ENCODE results near the gene PCNA.
A peak's percentile ranks its signal among the peaks of the same experiment; 100 is the strongest.

PCNA gene

GRCh38 chr20:5119435-5120184 is at the start of gene PCNA:
Gene PCNA (minus strand): TSS chr20:5119958. CDS start chr20:5119798, 160 bp downstream.
- TF ChIP-seq CTCF (IDR thresholded peaks at IDR 0.05; ENCODE audit: borderline replicate concordance, control extremely low read depth, extremely low read depth, insufficient read depth, missing control alignments), result no peak
- in situ Hi-C loops (cut with MboI; ENCODE audit: low sequenced_read_pairs, unreplicated experiment), result no loop called here
- DNase-seq (ENCODE audit: low spot score), result peak; percentile 96

- no peak for TF ChIP-seq CTCF (IDR thresholded peaks at IDR 0.05; ENCODE audit: borderline replicate concordance, control extremely low read depth, extremely low read depth, insufficient read depth, missing control alignments)
- no peak for DNase-seq (ENCODE audit: low spot score)
- in situ Hi-C loops (cut with MboI; ENCODE audit: low sequenced_read_pairs, unreplicated experiment), result no loop called here
Measured at GRCh38 chr20:5168651-5169396, 49.1 kb upstream of the PCNA start.

DNA sequence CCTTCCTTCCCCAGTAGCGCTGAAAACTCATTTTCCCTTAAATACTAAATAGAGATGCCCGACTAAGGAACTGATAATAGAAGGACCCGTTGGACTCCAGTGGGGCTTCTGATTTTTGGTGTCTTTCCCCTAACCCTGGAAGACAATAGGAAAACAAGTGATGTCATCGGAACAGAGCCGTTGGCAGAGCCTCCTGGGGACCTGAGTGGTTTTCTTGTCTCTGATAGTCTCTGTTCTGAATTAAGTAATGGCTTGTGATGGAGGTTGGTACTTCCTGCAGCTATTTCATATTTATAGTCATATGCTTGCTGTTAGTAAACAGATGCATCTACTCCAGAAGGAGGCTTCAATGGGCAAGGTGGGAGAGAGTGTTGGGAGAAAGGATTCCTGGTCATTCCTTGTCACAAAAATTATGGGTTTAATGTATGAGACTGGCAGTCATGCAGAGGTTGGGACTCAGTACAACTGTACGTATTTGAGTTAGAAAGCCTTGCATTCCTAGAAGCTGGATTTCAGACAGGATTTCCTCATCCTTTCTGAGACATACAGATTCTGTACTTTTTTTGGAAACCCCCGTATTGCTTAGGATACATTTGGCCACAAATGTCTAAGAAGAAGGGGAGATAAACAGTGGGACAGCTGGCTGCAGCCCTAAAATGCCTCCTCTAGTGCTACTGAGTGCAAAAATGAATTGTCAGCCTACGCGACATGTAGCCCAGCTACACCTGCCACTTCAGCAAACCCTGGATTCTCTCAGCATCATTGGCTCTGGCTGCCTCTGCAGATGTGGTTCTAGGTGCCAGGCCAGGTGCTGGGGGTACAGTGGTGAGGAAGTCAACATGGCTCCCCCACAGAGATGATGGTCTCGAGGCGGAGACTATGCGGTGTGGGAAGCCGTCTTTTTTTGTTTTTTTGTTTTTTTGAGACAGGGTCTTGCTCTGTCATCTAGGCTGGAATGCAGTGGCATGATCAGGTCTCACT is 45.2 kb upstream of the PCNA start:
- in situ Hi-C loops (cut with MboI; ENCODE audit: low sequenced_read_pairs, unreplicated experiment), result no loop called here
- TF ChIP-seq CTCF (IDR thresholded peaks at IDR 0.05; ENCODE audit: borderline replicate concordance, control extremely low read depth, extremely low read depth, insufficient read depth, missing control alignments), result no peak
- no peak for DNase-seq (ENCODE audit: low spot score)

GRCh38 chr20:5161536-5162164 is 41.9 kb upstream of the PCNA start:
- no peak for TF ChIP-seq CTCF (IDR thresholded peaks at IDR 0.05; ENCODE audit: borderline replicate concordance, control extremely low read depth, extremely low read depth, insufficient read depth, missing control alignments)
- in situ Hi-C loops (cut with MboI; ENCODE audit: low sequenced_read_pairs, unreplicated experiment), result no loop called here
- no peak for DNase-seq (ENCODE audit: low spot score)

- TF ChIP-seq CTCF (IDR thresholded peaks at IDR 0.05; ENCODE audit: borderline replicate concordance, control extremely low read depth, extremely low read depth, insufficient read depth, missing control alignments), result no peak
- no peak for DNase-seq (ENCODE audit: low spot score)
- in situ Hi-C loops (cut with MboI; ENCODE audit: low sequenced_read_pairs, unreplicated experiment), result no loop called here
Measured at GRCh38 chr20:5160882-5161281, 41.1 kb upstream of the PCNA start.

DNA sequence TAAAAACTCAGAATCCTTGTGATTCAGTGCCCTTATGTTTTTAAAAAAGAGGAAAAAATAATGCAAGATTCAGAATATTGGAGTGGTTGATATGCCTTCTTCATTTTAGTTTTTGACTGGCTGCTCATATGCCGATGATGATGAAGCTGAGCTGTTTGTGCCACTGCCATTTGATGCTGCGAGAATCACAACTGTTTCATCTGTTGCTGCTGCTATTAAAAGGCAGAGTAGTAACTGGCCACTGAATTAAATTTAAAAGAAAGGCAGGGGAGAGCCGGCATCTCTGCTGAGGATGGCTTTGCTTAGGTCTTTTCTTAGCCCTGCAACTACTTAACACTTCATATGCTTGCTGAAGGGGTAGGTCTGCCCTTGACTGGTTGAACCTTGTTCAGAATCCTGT is 40.2 kb upstream of the PCNA start:
- in situ Hi-C loops (cut with MboI; ENCODE audit: low sequenced_read_pairs, unreplicated experiment), result no loop called here
- DNase-seq (ENCODE audit: low spot score), result no peak

More for the DNA sequence above, 40.2 kb upstream of the PCNA start:
- no peak for TF ChIP-seq CTCF (IDR thresholded peaks at IDR 0.05; ENCODE audit: borderline replicate concordance, control extremely low read depth, extremely low read depth, insufficient read depth, missing control alignments)
